ENCODE data around the gene USH2A.

Gene USH2A

DNA sequence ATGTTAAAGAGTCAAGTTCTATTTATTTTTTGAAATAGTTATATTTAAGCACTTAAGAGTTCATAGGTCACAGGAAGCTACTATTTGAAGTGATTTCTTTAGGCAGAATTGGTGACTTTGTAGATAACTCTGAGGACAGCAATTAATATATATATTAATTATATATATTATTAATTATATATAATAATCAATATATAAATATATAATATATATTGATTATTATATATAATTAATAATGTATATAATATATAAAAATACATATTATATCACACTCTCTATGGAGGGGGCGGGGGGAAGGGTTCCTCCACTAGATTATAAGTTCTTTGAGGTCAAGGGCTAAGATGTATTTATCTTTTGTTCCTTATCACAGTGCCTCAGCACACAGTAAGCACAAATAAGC, 547.5 kb downstream of the USH2A start:
- TF ChIP-seq, protein P1, sequence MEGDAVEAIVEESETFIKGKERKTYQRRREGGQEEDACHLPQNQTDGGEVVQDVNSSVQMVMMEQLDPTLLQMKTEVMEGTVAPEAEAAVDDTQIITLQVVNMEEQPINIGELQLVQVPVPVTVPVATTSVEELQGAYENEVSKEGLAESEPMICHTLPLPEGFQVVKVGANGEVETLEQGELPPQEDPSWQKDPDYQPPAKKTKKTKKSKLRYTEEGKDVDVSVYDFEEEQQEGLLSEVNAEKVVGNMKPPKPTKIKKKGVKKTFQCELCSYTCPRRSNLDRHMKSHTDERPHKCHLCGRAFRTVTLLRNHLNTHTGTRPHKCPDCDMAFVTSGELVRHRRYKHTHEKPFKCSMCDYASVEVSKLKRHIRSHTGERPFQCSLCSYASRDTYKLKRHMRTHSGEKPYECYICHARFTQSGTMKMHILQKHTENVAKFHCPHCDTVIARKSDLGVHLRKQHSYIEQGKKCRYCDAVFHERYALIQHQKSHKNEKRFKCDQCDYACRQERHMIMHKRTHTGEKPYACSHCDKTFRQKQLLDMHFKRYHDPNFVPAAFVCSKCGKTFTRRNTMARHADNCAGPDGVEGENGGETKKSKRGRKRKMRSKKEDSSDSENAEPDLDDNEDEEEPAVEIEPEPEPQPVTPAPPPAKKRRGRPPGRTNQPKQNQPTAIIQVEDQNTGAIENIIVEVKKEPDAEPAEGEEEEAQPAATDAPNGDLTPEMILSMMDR (IDR thresholded peaks at IDR 0.05; ENCODE audit: low read depth, low read length), result no peak
- H3K27me3 ChIP-seq (ENCODE audit: insufficient read depth, low read depth, severe bottlenecking), result no peaks in the 10 kb centered on the region

DNA sequence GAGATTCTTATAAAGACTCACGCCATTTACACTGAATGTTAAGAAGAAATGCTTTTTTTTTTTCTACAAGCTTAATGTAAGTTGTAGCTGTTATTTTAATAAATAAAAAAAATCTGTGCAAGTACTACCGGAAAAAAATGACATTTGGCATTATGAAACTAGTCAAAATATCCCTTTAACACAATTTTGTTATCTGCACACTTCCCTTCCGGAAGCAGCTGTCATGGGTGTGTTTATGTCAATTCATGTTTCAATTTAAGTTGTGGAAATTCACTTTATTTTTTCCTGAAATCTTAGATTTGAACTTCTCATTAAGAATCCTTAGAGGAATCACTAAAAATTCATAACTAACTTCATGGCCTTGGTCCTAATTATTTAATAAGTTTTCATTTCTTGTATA, 548.0 kb downstream of the USH2A start:
- H3K4me3 ChIP-seq (ENCODE audit: low read depth, low read length), result no peak overlapping the region
- TF ChIP-seq, protein P1 (IDR thresholded peaks at IDR 0.05; ENCODE audit: low read depth, low read length), result no peak
- no peak overlapping the region for H3K27ac ChIP-seq
- H3K36me3 ChIP-seq, result no peaks in the 10 kb centered on the region
- H3K9me3 ChIP-seq (ENCODE audit: severe bottlenecking), result no peaks in the 10 kb centered on the region
- DNase-seq, result no peak
- no peaks in the 10 kb centered on the region for H3K27me3 ChIP-seq (ENCODE audit: insufficient read depth, low read depth, severe bottlenecking)

More for the DNA sequence above, 547.5 kb downstream of the USH2A start:
- Histone ChIP-seq H3K4me3 (ENCODE audit: low read depth, low read length) (no peak overlapping the region), H3K36me3 (no peaks in the 10 kb centered on the region), H3K9me3 (ENCODE audit: severe bottlenecking) (no peaks in the 10 kb centered on the region), H3K27ac (no peak overlapping the region)
- DNase-seq, result no peak

DNA sequence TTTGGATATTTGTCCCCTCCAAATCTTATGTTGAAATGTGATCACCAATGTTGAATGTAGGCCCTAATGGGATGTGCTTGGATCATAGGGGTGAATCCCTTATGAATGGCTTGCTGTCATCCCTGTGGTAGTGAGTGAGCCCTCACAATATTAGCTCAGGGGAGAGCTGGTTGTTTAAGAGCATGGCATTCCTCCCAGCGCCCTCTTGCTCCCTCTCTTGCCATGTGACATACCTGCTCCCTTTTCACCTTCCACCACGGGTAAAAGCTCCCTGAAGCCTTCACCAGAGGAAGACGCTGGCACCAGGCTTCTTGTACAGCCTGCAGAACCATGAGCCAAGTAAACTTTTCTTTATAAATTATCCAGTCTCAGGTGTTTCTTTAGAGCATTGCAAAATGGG, 550.6 kb downstream of the USH2A start:
- Histone ChIP-seq H3K27ac (no peak overlapping the region), H3K36me3 (no peaks in the 10 kb centered on the region), H3K4me3 (ENCODE audit: low read depth, low read length) (no peak overlapping the region), H3K27me3 (ENCODE audit: insufficient read depth, low read depth, severe bottlenecking) (no peaks in the 10 kb centered on the region), H3K9me3 (ENCODE audit: severe bottlenecking) (no peaks in the 10 kb centered on the region)
- DNase-seq, result no peak
- TF ChIP-seq, protein P1 (IDR thresholded peaks at IDR 0.05; ENCODE audit: low read depth, low read length), result no peak

DNA sequence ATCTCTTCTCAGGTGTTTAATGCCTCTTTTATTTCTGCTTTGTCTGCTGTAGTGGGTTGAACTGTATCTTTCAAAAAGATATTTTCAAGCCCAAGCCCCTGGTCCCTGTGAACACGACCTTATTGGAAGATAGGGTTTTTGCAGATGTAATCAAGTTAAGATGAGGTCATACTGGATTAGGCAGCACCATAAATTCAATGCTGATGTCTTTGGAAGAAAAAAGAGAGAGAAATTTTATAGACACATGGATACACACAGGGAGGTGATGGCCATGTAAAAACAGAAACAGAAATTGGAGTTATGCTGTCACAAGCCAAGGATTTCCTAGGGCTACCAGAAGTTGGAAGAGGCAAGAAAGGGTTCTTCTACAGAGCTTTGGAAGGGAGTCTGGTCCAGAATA, 554.7 kb downstream of the USH2A start:
- Histone ChIP-seq H3K27ac (no peak overlapping the region), H3K4me3 (ENCODE audit: low read depth, low read length) (no peak overlapping the region), H3K36me3 (no peaks in the 10 kb centered on the region), H3K27me3 (ENCODE audit: insufficient read depth, low read depth, severe bottlenecking) (no peaks in the 10 kb centered on the region), H3K9me3 (ENCODE audit: severe bottlenecking) (no peaks in the 10 kb centered on the region)
- DNase-seq, result no peak
- TF ChIP-seq, protein P1 (IDR thresholded peaks at IDR 0.05; ENCODE audit: low read depth, low read length), result no peak

DNA sequence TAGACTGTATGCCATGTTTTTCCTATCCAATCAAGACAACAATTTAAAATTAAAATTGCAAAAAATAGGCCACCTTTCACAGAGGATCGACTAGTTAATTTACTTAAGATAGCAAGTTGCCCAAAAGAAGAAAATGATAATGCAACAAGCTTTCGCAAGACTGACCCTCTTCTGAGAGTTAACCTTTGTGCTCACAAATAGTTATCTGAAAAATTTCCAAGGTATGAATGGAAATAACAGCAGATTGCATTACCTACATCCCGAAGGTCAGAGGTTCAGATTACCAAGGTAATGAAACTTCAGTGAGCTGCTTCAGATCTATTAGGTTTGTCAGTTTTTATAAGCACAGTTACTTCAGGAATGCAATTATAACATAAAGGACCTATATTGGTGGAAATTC, 558.2 kb downstream of the USH2A start:
- no peak for DNase-seq
- Histone ChIP-seq H3K9me3 (ENCODE audit: severe bottlenecking) (no peaks in the 10 kb centered on the region), H3K36me3 (no peaks in the 10 kb centered on the region), H3K27ac (no peak overlapping the region), H3K4me3 (ENCODE audit: low read depth, low read length) (no peak overlapping the region), H3K27me3 (ENCODE audit: insufficient read depth, low read depth, severe bottlenecking) (no peaks in the 10 kb centered on the region)
- TF ChIP-seq, protein P1 (IDR thresholded peaks at IDR 0.05; ENCODE audit: low read depth, low read length), result no peak

DNA sequence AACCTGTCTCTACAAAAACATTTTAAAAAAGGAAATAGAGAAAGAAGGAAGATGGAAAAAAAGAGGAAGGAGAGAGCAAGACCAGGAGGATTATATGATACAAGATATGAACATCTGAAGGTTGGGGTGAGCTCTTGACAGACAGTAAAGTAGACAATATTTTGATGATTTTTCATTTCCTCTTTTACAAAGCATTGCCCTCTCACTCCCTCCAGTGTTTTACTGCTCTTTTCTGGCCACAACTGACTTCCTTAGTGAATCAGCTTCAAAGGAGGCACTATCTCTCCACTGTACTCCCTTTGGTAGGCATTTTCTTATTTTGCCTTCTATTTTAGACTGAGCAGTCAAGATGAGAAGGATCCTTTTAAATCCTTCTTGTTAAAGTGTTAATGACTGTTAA, 559.5 kb downstream of the USH2A start:
- Histone ChIP-seq H3K27ac (no peak overlapping the region), H3K36me3 (no peaks in the 10 kb centered on the region), H3K27me3 (ENCODE audit: insufficient read depth, low read depth, severe bottlenecking) (no peaks in the 10 kb centered on the region), H3K4me3 (ENCODE audit: low read depth, low read length) (no peak overlapping the region), H3K9me3 (ENCODE audit: severe bottlenecking) (no peaks in the 10 kb centered on the region)
- DNase-seq, result no peak
- TF ChIP-seq, protein P1 (IDR thresholded peaks at IDR 0.05; ENCODE audit: low read depth, low read length), result no peak

Data from WERI-Rb-1 (cell line).